Measurements from ENCODE around the gene YEATS2. TPM values are rescaled to one million over a fixed set of nuclear protein-coding genes. Genes with fewer than 3 reads are reported as not detected.

The YEATS2 gene
- polyA plus RNA-seq, 1 of the 3 experiments (the other 2 are of a cell fraction), result 19.9 TPM

- TF ChIP-seq GABPA (IDR thresholded peaks at IDR 0.05; ENCODE audit: low read depth) (no peak), JUND (IDR thresholded peaks at IDR 0.05) (no peak), SMC3 (IDR thresholded peaks at IDR 0.05; ENCODE audit: low read depth, low read length) (no peak), FOXM1 (IDR thresholded peaks at IDR 0.05; ENCODE audit: low read depth) (no peak), EZH2phosphoT487 (IDR thresholded peaks at IDR 0.05; ENCODE audit: borderline replicate concordance, low read depth) (no peak), RAD21 (IDR thresholded peaks at IDR 0.05; ENCODE audit: low read length) (no peak), MEF2A (IDR thresholded peaks at IDR 0.05; ENCODE audit: borderline replicate concordance, low read depth) (no peak), POLR2AphosphoS5 (IDR thresholded peaks at IDR 0.05; ENCODE audit: low read depth, low read length) (no peak), CTCF (IDR thresholded peaks at IDR 0.05) (no peak), EP300 (IDR thresholded peaks at IDR 0.05; ENCODE audit: borderline replicate concordance in 1 of 2, low read depth in 1 of 2, low read length in 1 of 2) (no peak), MXI1 (IDR thresholded peaks at IDR 0.05; ENCODE audit: low read depth, low read length) (no peak), TCF12 (IDR thresholded peaks at IDR 0.05) (no peak), REST (IDR thresholded peaks at IDR 0.05; ENCODE audit: low read depth, low read length) (no peak), NFIC (IDR thresholded peaks at IDR 0.05; ENCODE audit: borderline replicate concordance) (no peak)
- H3K9ac ChIP-seq, result no peak overlapping the region
- H3K4me1 ChIP-seq (ENCODE audit: control insufficient read depth in 1 of 2, insufficient read depth in 2 of 2, low read depth in 1 of 2, low read length in 1 of 2), result peaks cover 0 to 24% of the 10 kb centered on the region in 2 experiments; a peak in 2 of 4 replicates
- ChIA-PET POLR2A (no interaction called here), CTCF (interaction anchor here (0.9 to 1.1 kb wide), 3 partner anchors 11 to 327 kb away, joined by 3 to 4 read pairs (median 3); partner anchors contain the start of gene PARL)
- H3K36me3 ChIP-seq (replicated peaks in 1 of 2; ENCODE audit: control insufficient read depth in 1 of 2, insufficient read depth in 2 of 2, low read length in 1 of 2), result peaks cover 11 to 49% of the 10 kb centered on the region in 2 experiments
- H3K9me3 ChIP-seq, result no peaks in the 10 kb centered on the region
- H3F3A ChIP-seq (replicated peaks; ENCODE audit: insufficient read depth), result peaks cover 15% of the 10 kb centered on the region
- H3K4me3 ChIP-seq (ENCODE audit: low read depth in 2 of 2, low read length in 1 of 2), result no peak overlapping the region
- H3K79me2 ChIP-seq (ENCODE audit: insufficient read depth), result no peaks in the 10 kb centered on the region
- no peak overlapping the region for H3K27ac ChIP-seq (ENCODE audit: low read depth in 2 of 2, low read length in 1 of 2)
- no peak overlapping the region for H2AFZ ChIP-seq (ENCODE audit: low read depth)
- no peaks in the 10 kb centered on the region for H3K27me3 ChIP-seq (ENCODE audit: insufficient read depth)
- 0 out of 2 replicates have a peak, but pooled peaks cover 3% of the 10 kb centered on the region for H4K20me1 ChIP-seq (ENCODE audit: insufficient read depth)
- no peak overlapping the region for H3K4me2 ChIP-seq
- no peaks in the 10 kb centered on the region for H3K9me2 ChIP-seq
- WGBS (ENCODE audit: low lambda C conversion rate), result 95% methylated on average over 9 of the region's 9 CpGs
- no peak for DNase-seq
Measured at GRCh38 chr3:183829466-183829865, 131.9 kb downstream of the YEATS2 start.

Measured in SK-N-SH (cell line).